Measurements from ENCODE around the gene SECISBP2L. TPM values are rescaled to one million over a fixed set of nuclear protein-coding genes. Genes with fewer than 3 reads are reported as not detected.

SECISBP2L gene
- polyA plus RNA-seq, 5 donors = 47.6 to 89.1 (median 81.8) TPM

- no peak for DNase-seq
Measured at GRCh38 chr15:49060710-49061495, 14.7 kb upstream of the SECISBP2L start.

DNA sequence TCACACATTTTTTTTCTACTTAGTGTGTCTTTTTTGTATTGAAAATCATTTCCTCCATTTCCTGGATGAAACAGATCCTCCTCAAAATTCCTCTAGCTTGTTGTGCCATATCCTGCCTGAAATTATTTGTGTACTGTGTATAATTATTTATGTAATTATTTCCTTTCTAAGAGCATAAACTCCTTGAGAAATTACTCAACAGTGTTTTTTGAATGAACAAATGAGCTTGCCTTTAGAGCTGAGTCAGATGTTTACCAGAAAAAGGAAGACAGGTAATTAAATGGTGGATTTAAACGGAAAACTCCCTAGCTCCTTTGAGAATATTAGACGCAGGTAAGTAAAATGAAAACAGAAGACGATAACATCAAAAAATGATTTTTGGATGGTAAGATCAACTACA lies 13.2 kb upstream of the SECISBP2L start:
- no peak for DNase-seq

DNA sequence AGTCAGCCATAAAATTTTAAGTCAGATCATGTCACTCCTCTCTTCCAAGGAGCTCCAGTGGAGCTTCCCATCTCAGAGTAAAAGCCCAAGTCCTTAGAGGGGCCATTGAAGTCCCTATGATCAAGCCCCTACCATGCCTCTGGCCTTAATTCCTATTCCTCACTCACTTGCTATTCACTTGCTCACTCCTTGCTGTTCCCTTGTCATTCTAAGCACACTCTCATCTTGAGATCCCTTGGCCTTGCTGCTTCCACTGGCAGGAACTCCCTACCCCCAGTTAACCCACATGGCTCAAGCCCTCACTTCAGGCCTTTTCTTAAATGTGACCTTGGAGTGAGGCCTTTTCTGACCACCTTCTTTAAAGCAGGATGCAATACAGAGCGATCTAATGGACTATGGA lies 12.3 kb upstream of the SECISBP2L start:
- DNase-seq = no peak

- DNase-seq = no peak
Measured at GRCh38 chr15:49055630-49056029, 9.4 kb upstream of the SECISBP2L start.

GRCh38 chr15:49052662-49053061 lies 6.4 kb upstream of the SECISBP2L start:
- no peak for DNase-seq

DNA sequence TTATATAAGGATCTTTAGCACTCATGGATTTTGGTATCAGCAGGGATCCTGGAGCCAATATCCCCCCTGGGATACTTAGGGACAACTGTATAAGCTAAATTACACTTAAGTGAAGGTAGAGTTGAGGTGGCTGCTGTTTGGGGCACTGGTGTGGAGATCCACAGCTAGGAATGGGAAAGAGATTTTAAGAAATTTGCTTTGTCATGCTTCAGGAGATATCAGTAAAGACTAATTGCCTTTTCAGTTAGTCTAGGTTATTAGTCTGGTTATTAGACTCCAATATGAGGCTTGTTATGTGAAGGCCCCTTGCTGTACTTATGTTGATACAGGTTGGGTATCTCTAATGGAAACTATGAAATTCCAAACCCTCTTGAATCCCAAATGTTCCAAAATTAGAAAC lies 1.2 kb upstream of the SECISBP2L start:
- DNase-seq = no peak

GRCh38 chr15:49045751-49046219 lies 461 bp downstream of the SECISBP2L start:
- no peak for DNase-seq

- DNase-seq = no peak
Measured at GRCh38 chr15:49044766-49045606, 1.3 kb downstream of the SECISBP2L start.

DNA sequence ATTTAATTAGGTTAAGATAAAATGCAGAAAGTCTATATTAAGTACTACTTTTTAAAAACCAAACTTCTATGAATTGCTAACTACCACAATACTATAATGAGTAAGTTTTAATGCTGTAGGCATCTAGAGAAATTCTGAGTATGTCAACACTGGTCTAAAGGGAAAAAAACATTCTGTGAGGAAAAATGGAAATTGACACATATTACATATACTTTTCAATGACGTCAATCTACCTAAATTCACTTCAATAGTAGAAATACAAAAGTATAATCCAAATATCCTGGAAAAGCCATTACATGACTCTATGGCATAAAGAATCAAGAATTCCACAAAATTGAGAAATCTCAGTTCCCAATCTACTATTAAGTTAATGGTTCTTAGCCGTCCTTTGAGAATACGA lies 2.2 kb downstream of the SECISBP2L start:
- no peak for DNase-seq

DNA sequence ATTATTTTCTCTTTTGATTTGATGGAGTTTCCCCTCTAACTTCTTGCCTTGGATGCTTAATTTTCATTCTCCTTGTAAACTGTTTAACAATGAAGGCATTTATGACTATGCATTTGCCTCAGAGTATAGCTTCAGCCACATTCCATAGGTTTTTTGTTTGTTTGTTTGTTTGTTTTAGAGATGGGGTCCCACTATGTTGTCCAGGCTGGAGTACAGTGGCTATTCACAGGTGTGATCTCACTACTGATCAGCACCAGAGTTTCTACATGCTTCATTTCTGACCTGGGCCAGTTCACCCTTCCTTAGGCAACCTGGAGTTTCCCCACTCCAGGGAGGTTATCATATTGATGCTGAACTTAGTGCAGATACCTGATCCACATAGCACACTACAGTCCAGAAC lies 4.1 kb downstream of the SECISBP2L start:
- DNase-seq = no peak

GRCh38 chr15:49041426-49041825 lies 4.8 kb downstream of the SECISBP2L start:
- DNase-seq = no peak

GRCh38 chr15:49040151-49040550 lies 6.1 kb downstream of the SECISBP2L start:
- no peak for DNase-seq

DNA sequence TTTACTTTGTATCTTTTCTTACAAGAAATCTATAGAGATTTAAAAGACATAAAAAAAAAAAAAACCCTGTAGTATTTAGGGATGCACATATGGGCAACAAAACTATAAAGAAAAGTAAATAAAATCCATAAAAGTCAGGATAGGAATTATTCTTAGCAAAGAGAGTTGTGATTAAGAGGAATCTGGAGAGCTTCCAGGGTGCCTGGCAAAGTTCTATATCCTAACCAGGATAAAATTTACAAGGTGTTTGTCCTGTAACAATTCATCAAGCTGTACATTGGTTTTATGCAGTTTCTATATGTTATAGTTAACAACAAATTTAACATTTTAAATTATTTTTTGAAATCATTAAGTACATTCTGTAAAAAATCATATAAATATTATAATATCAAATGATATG lies 7.9 kb downstream of the SECISBP2L start:
- DNase-seq = no peak

DNA sequence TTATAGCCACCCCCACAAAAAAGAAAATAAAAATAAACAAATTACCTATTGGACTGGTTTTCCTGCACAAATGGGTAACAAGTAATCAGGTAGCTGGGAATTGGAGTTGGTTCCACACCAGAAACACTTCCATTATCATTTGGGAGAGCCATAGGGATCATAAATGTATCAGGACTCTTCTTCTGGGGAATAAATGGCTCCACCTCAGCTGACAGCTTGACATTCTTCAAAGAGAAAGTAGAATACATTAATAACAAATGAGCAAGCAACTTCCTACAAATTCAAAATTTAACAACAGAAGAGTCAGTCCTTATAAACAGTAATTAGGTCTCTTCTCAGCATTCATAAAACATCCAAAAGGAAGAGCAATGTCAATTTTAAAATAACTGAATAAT lies 8.7 kb downstream of the SECISBP2L start:
- DNase-seq = no peak

DNA sequence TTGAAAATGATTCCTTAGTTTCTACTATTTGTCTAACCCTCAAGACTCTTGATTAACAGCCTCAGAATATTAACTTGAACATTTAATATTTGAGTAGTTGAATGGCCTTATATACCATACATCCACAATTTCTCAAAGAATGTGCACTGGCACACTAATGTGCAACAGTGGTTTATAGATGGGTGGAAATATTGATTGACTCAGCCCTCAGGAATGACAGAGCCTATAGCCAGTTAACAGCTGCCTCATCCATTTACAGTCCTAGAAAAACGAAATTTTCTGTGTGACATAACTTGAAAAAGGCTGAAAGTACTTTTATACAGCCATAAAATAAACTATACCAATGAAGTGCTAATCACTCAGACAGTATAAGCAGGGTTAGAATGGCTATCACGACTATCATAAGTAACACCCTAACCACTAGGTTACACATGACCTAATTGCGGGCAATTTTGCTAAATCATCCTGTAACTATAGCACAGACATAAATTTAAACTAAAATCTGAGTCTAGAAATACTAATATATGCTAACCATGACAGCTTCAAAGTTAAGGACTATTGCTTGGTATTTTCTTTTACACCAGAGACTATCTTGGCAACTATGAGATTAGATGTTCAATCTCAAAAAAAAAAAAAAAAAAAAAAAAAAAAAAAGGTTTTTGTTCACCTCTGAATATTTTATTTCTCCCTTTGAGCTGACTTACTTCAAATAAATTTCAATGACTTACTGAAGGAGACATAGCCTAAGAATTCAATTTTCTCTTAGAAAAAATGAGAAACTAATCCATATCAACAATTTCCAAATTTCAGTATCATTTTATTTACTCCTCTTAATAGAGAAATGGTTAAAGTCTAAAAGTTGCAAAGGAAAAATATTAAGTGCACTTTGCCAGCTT lies 9.3 kb downstream of the SECISBP2L start:
- no peak for DNase-seq

DNA sequence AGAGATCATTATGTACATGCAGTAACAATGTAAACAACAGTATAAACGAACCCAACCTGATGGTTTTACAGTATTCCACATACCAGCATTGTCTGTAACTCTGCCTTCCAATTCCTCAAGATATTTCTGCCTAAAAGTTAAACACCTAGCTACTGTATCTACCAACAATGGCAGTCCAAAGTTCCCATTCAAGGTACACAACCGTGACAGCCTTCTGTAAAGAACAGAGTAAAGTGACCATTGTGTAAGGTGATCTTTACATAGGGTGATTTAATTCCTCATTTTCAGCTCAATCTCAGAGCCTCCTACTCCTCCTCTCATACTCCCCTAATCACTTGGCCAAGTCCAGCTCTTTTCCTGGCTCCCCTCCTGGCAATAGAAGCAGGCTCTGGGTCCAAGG lies 10.4 kb downstream of the SECISBP2L start:
- DNase-seq = no peak

GRCh38 chr15:49032601-49033145 lies 13.6 kb downstream of the SECISBP2L start:
- DNase-seq = no peak

- no peak for DNase-seq
Measured at GRCh38 chr15:49031804-49032203, 14.4 kb downstream of the SECISBP2L start.

DNA sequence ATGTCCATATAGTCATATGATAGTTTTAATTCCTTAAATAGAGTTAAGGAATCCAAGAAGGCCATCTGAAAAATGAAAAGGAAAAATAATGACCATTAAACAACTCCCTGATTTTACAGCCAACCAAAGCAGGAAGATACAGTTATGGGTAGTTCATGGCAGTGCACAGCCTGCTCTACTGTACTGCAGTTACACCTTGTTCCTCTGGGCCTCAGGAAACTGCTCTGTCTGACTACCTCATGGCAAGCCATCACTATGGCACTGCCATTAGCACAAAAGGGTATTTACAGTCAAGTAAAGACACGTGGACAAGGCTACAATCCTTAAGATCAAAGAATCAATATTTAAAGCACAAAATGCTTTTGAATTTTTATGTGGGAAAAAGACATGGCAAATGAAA lies 19.5 kb downstream of the SECISBP2L start:
- DNase-seq = no peak

GRCh38 chr15:49024840-49025239 lies 21.4 kb downstream of the SECISBP2L start:
- DNase-seq = no peak

GRCh38 chr15:49023354-49023753 lies 22.9 kb downstream of the SECISBP2L start:
- no peak for DNase-seq

- DNase-seq = no peak
Measured at GRCh38 chr15:49015896-49016295, 30.4 kb downstream of the SECISBP2L start.

All from right lung (tissue), 5 donors.